Naive thymus-derived CD8-positive, alpha-beta T cell (primary cell): ENCODE measurements around the gene FOXJ3. TPM values are rescaled to one million over a fixed set of nuclear protein-coding genes. Genes with fewer than 3 reads are reported as not detected.

Experiments
- ATAC-seq, 2 donors: fragments of 150-1000 bp; cut with Tn5 transposase in 1 of 2; sonication (Bioruptor Pico), chemical (Tn5 transposase) in 1 of 2; 1 replicate in 1 of 2; 2 replicates in 1 of 2; pipeline ENCODE4 v1.10.0; 2021; ENCODE audit warnings: mild to moderate bottlenecking in 2 of 2, moderate library complexity in 2 of 2
- POLR2A ChIA-PET: fragments of 350-600 bp; sonication (Branson Sonifier 250); formaldehyde crosslinking; loops from one replicate; lab custom pipeline; 2021; ENCODE audit warnings: antibody characterized with exemption; lab: Charles Lee
- DNase-seq, 10 donors: peaks; one replicate each; pipeline versions ENCODE4 v3.0.0 to v3.0.0-alpha.2; 2020 to 2022
- H3K27ac Mint-ChIP-seq, 10 donors: one replicate each; pipeline ENCODE4 v1.8.0; 2020 to 2022; ENCODE audit warnings: mild to moderate bottlenecking in 10 of 10, mixed read lengths in 10 of 10, moderate library complexity in 4 of 10, inconsistent platforms in 1 of 10
- H3K27me3 Mint-ChIP-seq, 5 donors: one replicate each; pipeline ENCODE4 v1.8.0; 2021 to 2022; ENCODE audit warnings: mixed read lengths in 5 of 5
- H3K36me3 Mint-ChIP-seq, 3 donors: one replicate each; pipeline ENCODE4 v1.8.0; 2020 to 2022; ENCODE audit warnings: mixed read lengths in 3 of 3, mild to moderate bottlenecking in 2 of 3, inconsistent platforms in 1 of 3
- H3K4me1 Mint-ChIP-seq, 4 donors: one replicate each; pipeline ENCODE4 v1.8.0; 2021 to 2022; ENCODE audit warnings: mixed read lengths in 4 of 4
- H3K4me3 Mint-ChIP-seq, 10 donors: one replicate each; pipeline ENCODE4 v1.8.0; 2020 to 2022; ENCODE audit warnings: mild to moderate bottlenecking in 10 of 10, mixed read lengths in 10 of 10, moderate library complexity in 6 of 10, inconsistent platforms in 1 of 10
- H3K9me3 Mint-ChIP-seq, 9 donors: one replicate each; pipeline ENCODE4 v1.8.0; 2020 to 2022; ENCODE audit warnings: mixed read lengths in 9 of 9, mild to moderate bottlenecking in 3 of 9, inconsistent platforms in 1 of 9, moderate library complexity in 1 of 9
- polyA plus RNA-seq, 3 donors: library from polyadenylated mRNA; unstranded; fragments of 300-500 nt; fragmentation: Illumina TruSeq; gene quantifications; one replicate each; pipeline ENCODE4 v1.2.3, GENCODE V29; 2021
- total RNA-seq, 8 experiments: library from RNA in 2 of 8; stranded (reverse) in 2 of 8; gene quantifications; one replicate each; pipeline ENCODE4 v1.2.3 and lab custom pipeline; 2021 to 2026

Gene FOXJ3
- total and polyA plus RNA-seq, 5 experiments from 2014 or later: 30.3 to 112 (median 39.8) TPM

DNA sequence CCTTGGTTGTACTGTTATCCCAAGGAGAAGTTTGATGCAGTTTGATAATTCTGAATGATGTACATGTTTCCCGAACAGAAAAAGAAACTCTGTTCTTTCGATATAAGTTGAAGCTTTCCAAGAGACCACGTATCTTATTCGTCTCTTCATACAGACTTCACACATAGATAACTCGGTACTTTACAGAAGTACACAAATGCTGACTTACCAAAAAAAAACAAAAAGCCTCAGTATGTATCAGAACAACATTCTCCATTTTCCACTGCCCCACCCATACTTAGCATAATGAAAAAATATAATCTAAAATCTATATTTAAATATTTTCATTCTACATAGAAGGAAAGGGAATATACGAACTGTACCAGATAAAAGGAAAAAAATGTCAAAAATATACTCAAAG lies 2.2 kb downstream of the FOXJ3 start:
- POLR2A ChIA-PET: interaction anchor here (3.6 kb wide), 1 partner anchor 13 kb away, joined by 24 read pairs; no protein-coding TSS in a partner anchor
- H3K9me3 Mint-ChIP-seq: no peaks in the 10 kb centered on the region
- no peak for DNase-seq
- H3K4me3 Mint-ChIP-seq: peak overlapping the region in 9 of 10 donors; percentile 78 to 98 (median 92)
- H3K27ac Mint-ChIP-seq: peak overlapping the region in 5 of 10 donors; percentile 4 to 84 (median 7)
- no peaks in the 10 kb centered on the region for H3K27me3 Mint-ChIP-seq
- H3K4me1 Mint-ChIP-seq: peaks cover 43 to 82% (median 73%) of the 10 kb centered on the region in 4 donors
- ATAC-seq: no peak
- H3K36me3 Mint-ChIP-seq: peaks cover 0 to 4% (median 0%) of the 10 kb centered on the region in 3 donors

DNA sequence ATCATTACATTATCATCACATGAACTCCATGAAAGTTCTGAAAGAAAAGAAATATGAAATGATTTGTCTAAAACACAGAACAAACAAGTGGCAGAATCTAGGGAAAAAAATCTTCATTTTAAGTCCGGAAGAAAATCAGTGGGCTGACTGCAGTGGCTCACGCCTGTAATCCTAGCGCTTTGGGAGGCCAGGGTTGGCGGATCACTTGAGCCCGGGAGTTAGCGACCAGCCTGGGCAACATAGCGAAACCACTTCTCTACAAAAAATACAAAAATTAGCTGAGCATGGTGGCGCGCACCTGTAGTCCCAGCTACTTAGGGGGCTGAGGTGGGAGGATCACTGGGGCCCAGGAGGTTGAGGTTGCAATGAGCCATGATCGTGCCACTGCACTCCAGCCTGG lies 4.8 kb downstream of the FOXJ3 start:
- POLR2A ChIA-PET: no interaction called here
- H3K36me3 Mint-ChIP-seq: peaks cover 0 to 4% (median 0%) of the 10 kb centered on the region in 3 donors
- no peak for ATAC-seq

DNA sequence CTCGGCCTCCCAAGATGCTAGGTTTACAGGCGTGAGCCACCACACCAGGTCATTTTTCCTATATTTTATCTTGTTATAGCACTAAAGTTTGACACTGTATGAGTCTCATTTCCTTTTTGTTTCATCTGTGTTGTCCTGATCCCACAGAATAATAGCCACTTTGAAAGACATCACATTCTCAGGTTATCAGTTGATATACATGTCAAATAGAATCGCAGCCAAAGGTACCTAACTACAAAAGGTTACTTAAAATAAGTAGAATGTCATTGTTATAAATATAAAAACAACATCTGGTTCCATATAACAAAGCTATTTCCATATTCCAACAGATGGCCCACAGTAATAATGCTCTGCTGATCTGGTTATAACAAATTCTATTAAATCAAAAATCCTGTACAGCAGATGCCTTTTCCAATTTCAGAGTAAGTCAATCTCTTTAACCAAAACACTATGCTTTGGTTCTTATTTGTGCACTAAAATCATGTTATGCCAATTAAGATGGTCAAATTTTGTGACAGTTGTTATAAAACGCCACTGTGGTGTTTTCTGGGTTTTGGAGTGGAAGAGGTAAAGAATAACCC lies 6.0 kb downstream of the FOXJ3 start:
- no peak for ATAC-seq
- Mint-ChIP-seq H3K9me3 (no peaks in the 10 kb centered on the region), H3K27ac (peak overlapping the region in 4 of 10 donors; percentile 16 to 66 (median 44)), H3K4me1 (peaks cover 44 to 92% (median 87%) of the 10 kb centered on the region in 4 donors), H3K36me3 (peaks cover 0 to 4% (median 0%) of the 10 kb centered on the region in 3 donors), H3K4me3 (peak overlapping the region in 3 of 10 donors; percentile 2 to 21 (median 11)), H3K27me3 (no peaks in the 10 kb centered on the region)
- POLR2A ChIA-PET: interaction anchor here (0.6 to 1.1 kb wide), 2 partner anchors 12 to 17 kb away, joined by 3 read pairs; no protein-coding TSS in a partner anchor
- no peak for DNase-seq

More for the DNA sequence above, 4.8 kb downstream of the FOXJ3 start:
- DNase-seq: no peak
- H3K4me1 Mint-ChIP-seq: peaks cover 39 to 83% (median 81%) of the 10 kb centered on the region in 4 donors
- no peaks in the 10 kb centered on the region for H3K9me3 Mint-ChIP-seq
- no peaks in the 10 kb centered on the region for H3K27me3 Mint-ChIP-seq
- peak overlapping the region in 4 of 10 donors; percentile 3 to 64 (median 16) for H3K27ac Mint-ChIP-seq
- no peak overlapping the region for H3K4me3 Mint-ChIP-seq

DNA sequence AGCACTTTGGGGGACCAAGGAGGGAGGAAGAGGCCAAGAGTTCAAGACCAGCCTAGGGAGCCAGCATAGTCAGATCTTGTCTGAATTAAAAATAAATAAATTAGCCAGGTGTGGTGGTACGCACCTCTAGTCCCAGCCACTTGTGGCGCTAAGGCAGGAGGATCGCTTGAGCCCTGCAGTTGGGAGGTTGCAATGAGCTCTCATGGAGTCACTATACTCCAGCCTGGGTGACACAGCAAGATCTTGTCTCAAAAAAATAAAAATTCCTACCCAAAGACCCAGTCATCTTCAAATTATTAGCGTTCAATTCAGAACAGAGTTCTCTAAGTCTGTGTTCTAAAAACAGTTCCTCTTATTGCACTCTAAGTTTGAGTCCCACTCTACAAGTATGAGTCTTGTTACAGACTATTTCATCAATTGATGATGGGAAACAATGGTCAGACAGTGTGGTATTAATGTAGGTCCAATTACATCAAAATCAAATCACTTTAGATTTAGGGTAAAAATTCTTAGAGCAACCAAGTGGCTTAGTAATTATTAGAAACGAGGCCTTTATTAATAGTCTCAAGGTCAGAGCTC lies 6.9 kb downstream of the FOXJ3 start:
- Mint-ChIP-seq H3K4me1 (peaks cover 42 to 90% (median 85%) of the 10 kb centered on the region in 4 donors), H3K36me3 (peaks cover 0 to 4% (median 0%) of the 10 kb centered on the region in 3 donors), H3K4me3 (peak overlapping the region in 1 of 10 donors; percentile 18), H3K27ac (peak overlapping the region in 3 of 10 donors; percentile 6 to 49 (median 7)), H3K9me3 (no peaks in the 10 kb centered on the region), H3K27me3 (no peaks in the 10 kb centered on the region)
- ATAC-seq: no peak
- POLR2A ChIA-PET: no interaction called here
- DNase-seq: no peak

DNA sequence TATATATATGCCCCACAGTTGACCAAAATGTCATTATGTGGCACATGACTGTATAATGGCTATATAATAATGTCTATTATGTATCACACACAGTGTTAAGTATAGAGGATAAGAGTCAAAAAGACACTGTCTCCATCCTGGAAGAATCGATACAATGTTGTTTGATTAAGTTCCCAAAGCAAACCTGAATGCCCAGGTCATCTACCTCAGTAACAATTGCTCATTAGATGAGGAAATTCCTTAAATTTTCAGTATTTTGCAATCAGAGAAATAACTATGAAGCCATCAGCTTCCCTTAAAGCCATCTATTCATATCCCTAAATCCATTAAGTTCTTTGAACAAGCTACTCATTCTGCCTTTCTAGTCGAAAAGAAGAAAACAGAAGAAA lies 10.0 kb downstream of the FOXJ3 start:
- POLR2A ChIA-PET: interaction anchor here (0.6 to 1.4 kb wide), 4 partner anchors 7 to 13 kb away, joined by 3 to 6 read pairs (median 4); no protein-coding TSS in a partner anchor
- Mint-ChIP-seq H3K27ac (peak overlapping the region in 8 of 10 donors; percentile 11 to 72 (median 42)), H3K4me3 (peak overlapping the region in 1 of 10 donors; percentile 8)

DNA sequence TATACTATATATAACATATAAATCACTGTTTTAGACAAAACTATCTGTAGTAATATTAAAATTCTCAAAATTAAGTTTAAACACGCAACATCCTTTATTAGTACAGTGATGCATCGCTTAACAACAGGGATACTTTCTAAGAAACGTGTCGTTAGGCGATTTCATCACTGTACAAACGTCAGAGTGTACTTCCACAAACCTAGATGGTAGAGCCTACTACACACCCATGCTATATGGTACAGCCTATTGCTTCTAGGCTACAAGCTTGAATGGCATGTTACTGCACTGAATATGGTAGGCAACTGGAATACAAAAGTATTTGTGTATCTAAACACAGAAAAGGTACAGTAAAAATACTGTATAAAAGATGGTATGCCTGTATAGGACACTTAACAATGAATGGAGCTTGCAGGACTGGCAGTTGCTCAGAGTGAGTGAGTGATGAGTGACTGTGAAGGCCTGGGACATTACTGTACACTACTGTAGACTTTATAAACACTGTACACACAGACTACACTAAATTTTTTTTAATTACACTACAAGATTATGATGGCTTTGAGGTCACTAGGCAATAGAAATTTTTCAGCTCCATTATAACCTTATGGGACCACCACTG lies 10.5 kb downstream of the FOXJ3 start:
- peaks cover 0 to 3% (median 2%) of the 10 kb centered on the region in 3 donors for H3K36me3 Mint-ChIP-seq
- peak overlapping the region in 4 of 10 donors; percentile 11 to 53 (median 36) for H3K27ac Mint-ChIP-seq
- H3K4me3 Mint-ChIP-seq: no peak overlapping the region
- ATAC-seq (no peak), DNase-seq (no peak)
- H3K4me1 Mint-ChIP-seq: peaks cover 38 to 93% (median 88%) of the 10 kb centered on the region in 4 donors
- H3K27me3 Mint-ChIP-seq: no peaks in the 10 kb centered on the region
- H3K9me3 Mint-ChIP-seq: no peaks in the 10 kb centered on the region
- POLR2A ChIA-PET: interaction anchor here (1.0 to 1.4 kb wide), 2 partner anchors 9 to 13 kb away, joined by 3 to 4 read pairs; no protein-coding TSS in a partner anchor

More for the DNA sequence above, 10.0 kb downstream of the FOXJ3 start:
- ATAC-seq (no peak), DNase-seq (no peak)
- Mint-ChIP-seq H3K36me3 (peaks cover 0 to 3% (median 2%) of the 10 kb centered on the region in 3 donors), H3K27me3 (no peaks in the 10 kb centered on the region), H3K9me3 (no peaks in the 10 kb centered on the region), H3K4me1 (peaks cover 35 to 92% (median 87%) of the 10 kb centered on the region in 4 donors)

DNA sequence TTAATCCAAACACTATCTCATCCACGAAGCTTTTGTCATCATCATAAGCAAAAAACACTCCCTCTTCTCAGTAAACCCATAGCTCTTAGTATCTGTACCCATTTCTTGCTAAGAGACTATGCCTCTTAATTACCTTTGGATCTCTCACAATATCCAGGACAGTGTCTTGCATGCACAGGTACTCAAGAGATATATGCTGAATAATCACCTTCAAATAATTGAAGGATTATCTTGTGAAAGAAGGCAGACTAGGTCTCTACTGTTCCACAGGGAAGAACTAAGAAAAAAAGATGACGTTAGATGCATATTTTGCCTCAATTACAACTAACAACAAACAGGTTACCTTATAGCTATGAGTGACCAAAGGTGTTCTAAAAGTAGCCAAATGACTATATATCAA lies 11.5 kb downstream of the FOXJ3 start:
- H3K4me1 Mint-ChIP-seq: peaks cover 39 to 93% (median 89%) of the 10 kb centered on the region in 4 donors
- ATAC-seq (no peak), DNase-seq (no peak)
- H3K27me3 Mint-ChIP-seq: no peaks in the 10 kb centered on the region
- peak overlapping the region in 2 of 10 donors; percentile 5 to 9 for H3K4me3 Mint-ChIP-seq
- H3K9me3 Mint-ChIP-seq: no peaks in the 10 kb centered on the region
- H3K27ac Mint-ChIP-seq: peak overlapping the region in 9 of 10 donors; percentile 27 to 91 (median 69)
- peaks cover 0 to 3% (median 2%) of the 10 kb centered on the region in 3 donors for H3K36me3 Mint-ChIP-seq
- POLR2A ChIA-PET: interaction anchor here (1.5 kb wide), 1 partner anchor 11 kb away, joined by 3 read pairs; the partner anchor contains the start of gene FOXJ3

DNA sequence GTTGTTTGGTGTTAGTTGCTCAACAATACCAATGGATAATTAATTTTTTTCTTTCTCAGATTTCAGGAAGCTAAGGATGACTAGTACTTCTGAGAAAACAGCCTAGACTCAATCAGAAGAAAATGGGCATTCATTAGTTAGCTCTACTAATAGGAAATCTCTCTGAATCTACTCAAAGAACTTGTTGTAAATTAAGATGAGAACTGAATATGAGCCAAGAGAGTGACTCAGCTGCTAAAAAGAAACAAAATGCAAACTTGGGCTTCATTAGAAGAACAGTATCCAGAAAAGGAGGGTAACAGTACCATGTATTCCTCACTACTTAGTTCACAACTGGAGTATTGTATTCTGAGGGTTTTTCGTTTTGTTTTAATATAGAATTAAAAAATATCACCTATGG lies 12.5 kb downstream of the FOXJ3 start:
- peaks cover 0 to 3% (median 2%) of the 10 kb centered on the region in 3 donors for H3K36me3 Mint-ChIP-seq
- DNase-seq (no peak), ATAC-seq (no peak)
- peak overlapping the region in 2 of 10 donors; percentile 12 to 18 for H3K4me3 Mint-ChIP-seq
- no peaks in the 10 kb centered on the region for H3K27me3 Mint-ChIP-seq
- no peaks in the 10 kb centered on the region for H3K9me3 Mint-ChIP-seq
- peak overlapping the region; percentile 4 to 91 (median 87) for H3K27ac Mint-ChIP-seq
- peaks cover 39 to 95% (median 88%) of the 10 kb centered on the region in 4 donors for H3K4me1 Mint-ChIP-seq
- POLR2A ChIA-PET: interaction anchor here (1.5 kb wide), 1 partner anchor 12 kb away, joined by 3 read pairs; the partner anchor contains the start of gene FOXJ3

DNA sequence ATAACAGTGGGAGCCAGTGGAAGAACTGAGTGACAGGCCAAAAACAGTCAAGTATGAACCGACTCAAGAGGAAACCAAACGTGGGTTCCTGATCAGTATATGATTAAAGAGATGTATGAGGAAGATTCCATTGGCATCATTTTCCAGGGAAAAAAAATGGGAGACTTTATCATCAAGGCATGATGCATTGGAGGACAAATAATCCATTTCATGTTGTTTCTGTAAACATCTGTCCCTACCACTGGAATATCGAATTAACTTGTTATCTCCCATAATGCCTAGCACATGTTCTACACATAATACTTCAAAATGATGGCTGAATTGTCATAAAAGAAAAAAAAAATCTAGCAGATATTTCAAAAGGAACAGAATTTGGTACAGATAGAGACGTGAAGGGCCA lies 13.3 kb downstream of the FOXJ3 start:
- Mint-ChIP-seq H3K27ac (peak overlapping the region; percentile 73 to 95 (median 88)), H3K4me3 (peak overlapping the region in 4 of 10 donors; percentile 1 to 84 (median 25)), H3K27me3 (no peaks in the 10 kb centered on the region), H3K36me3 (peaks cover 0 to 6% (median 2%) of the 10 kb centered on the region in 3 donors), H3K4me1 (peaks cover 38 to 95% (median 88%) of the 10 kb centered on the region in 4 donors), H3K9me3 (no peaks in the 10 kb centered on the region)
- no peak for ATAC-seq
- POLR2A ChIA-PET: interaction anchor here (3.3 kb wide), 1 partner anchor 12 kb away, joined by 24 read pairs; the partner anchor contains the start of gene FOXJ3
- DNase-seq: no peak

DNA sequence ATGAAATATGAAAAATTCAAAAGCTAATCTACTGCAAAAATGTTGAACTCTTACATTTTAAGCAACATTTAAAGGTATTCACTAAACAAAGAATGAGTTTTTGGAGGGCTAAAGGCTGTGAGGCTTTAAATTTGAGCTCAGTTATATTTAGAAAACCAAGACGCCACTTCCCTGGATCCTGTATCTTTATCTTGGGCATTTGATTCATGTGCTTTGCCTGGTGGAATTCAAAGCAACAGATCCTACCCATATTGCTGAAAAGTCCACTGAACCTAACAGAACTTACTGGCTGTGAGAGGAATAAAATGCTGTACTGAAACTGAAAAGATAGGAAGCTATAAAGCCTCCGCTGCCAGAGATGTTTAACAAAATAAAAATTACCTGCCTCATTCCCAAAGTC lies 14.3 kb downstream of the FOXJ3 start:
- Mint-ChIP-seq H3K4me3 (peak overlapping the region in 8 of 10 donors; percentile 37 to 84 (median 64)), H3K27me3 (no peaks in the 10 kb centered on the region), H3K4me1 (peaks cover 43 to 96% (median 88%) of the 10 kb centered on the region in 4 donors), H3K27ac (peak overlapping the region; percentile 77 to 95 (median 90)), H3K9me3 (no peaks in the 10 kb centered on the region), H3K36me3 (peaks cover 0 to 6% (median 2%) of the 10 kb centered on the region in 3 donors)
- DNase-seq: no peak
- POLR2A ChIA-PET: interaction anchor here (1.0 to 3.3 kb wide), 4 partner anchors 13 to 337 kb away, joined by 3 to 24 read pairs (median 6); partner anchors contain the start of genes FOXJ3, PPCS and PPIH
- no peak for ATAC-seq

DNA sequence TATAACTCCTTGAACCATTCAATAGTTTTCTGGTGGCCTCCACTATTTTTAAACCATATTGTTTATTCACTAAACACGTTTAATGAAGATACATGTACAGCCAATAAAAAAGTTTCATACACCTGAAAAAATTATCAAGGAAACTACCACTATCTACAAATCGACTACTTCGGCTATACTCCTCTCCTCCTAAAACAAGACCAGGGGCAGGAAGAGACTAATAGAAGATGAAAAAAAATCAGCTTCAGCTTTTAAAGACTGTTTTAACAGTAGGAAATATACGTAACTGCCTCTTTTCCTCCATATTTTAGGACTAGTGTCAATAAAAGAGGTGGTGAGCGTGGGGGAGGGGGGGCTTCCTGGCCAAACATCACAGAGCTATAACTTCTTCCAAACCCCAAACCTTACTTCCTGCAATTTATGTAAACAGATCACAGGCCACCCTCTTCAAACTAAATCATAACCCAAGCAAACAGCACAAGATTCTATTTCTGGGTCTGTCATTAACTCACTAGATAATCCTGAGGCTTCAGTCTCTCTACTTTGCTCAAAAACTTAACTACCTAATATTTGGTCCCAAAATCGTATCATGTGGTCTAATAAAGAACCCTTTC lies 15.1 kb downstream of the FOXJ3 start:
- Mint-ChIP-seq H3K27ac (peak overlapping the region; percentile 77 to 95 (median 90)), H3K27me3 (no peaks in the 10 kb centered on the region), H3K4me3 (peak overlapping the region; percentile 66 to 85 (median 80)), H3K9me3 (no peaks in the 10 kb centered on the region), H3K4me1 (peaks cover 45 to 97% (median 88%) of the 10 kb centered on the region in 4 donors), H3K36me3 (peaks cover 0 to 6% (median 2%) of the 10 kb centered on the region in 3 donors)
- POLR2A ChIA-PET: interaction anchor here (1.0 to 3.3 kb wide), 4 partner anchors 13 to 338 kb away, joined by 3 to 24 read pairs (median 6); partner anchors contain the start of genes FOXJ3, PPCS and PPIH
- ATAC-seq (peak; percentile 80 to 89), DNase-seq (peak; percentile 23 to 69 (median 42))
